ENCODE results near the gene SGO2.

- TF ChIP-seq POLR2A (IDR thresholded peaks at IDR 0.05) (no peak), CTCF (IDR thresholded peaks at IDR 0.05) (no peak)
These were observed 89.2 kb downstream of the SGO2 start for GRCh38 chr2:200615247-200615646.
